A549 (cell line): ENCODE measurements around the gene PI4KA.

Source experiments
- KDM1A ChIP-seq: fragments of 200-600 bp; sonication (generic); IDR thresholded peaks from 2 replicates; pipeline ENCODE4 v1.6.1; 2016; ENCODE audit warnings: low read depth, mild to moderate bottlenecking
- MAFK ChIP-seq: fragments of 450-650 bp; IDR thresholded peaks from 2 replicates; pipeline ENCODE4 v1.6.1; 2014; ENCODE audit not compliant: partially characterized antibody
- MAX ChIP-seq: IDR thresholded peaks from 2 replicates; pipeline ENCODE4 v1.6.1; 2012
- ZC3H11A ChIP-seq: fragments of 450-650 bp; IDR thresholded peaks from 2 replicates; pipeline ENCODE4 v1.6.1; 2014; ENCODE audit warnings: antibody characterized with exemption, mild to moderate bottlenecking
- TF ChIP-seq, protein P1 (sequence below): fragments of 200-600 bp; sonication (generic); IDR thresholded peaks from 2 replicates; pipeline ENCODE4 v1.6.1; 2016; ENCODE audit warnings: antibody characterized with exemption, mild to moderate bottlenecking, moderate library complexity

DNA sequence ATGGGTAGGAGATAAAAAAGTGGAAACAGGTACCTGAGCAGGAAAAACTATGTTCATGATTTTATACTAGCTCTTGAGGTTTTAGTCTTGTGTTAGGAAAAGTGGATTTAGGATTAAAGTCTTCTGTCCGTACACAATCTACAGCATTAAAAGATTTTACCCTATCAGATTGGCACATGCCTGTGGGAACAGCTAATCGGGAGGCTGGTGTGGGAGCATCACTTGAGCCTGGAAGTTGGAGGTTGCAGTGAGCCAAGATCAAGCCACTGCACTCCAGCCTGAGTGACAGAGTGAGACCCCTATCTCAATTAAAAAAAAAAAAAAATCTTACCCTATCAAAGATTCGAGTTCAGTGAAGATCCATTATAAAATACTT lies 46.4 kb upstream of the PI4KA start:
- TF ChIP-seq ZC3H11A (no peak), MAFK (no peak), MAX (no peak), KDM1A (no peak)
- TF ChIP-seq, protein P1, sequence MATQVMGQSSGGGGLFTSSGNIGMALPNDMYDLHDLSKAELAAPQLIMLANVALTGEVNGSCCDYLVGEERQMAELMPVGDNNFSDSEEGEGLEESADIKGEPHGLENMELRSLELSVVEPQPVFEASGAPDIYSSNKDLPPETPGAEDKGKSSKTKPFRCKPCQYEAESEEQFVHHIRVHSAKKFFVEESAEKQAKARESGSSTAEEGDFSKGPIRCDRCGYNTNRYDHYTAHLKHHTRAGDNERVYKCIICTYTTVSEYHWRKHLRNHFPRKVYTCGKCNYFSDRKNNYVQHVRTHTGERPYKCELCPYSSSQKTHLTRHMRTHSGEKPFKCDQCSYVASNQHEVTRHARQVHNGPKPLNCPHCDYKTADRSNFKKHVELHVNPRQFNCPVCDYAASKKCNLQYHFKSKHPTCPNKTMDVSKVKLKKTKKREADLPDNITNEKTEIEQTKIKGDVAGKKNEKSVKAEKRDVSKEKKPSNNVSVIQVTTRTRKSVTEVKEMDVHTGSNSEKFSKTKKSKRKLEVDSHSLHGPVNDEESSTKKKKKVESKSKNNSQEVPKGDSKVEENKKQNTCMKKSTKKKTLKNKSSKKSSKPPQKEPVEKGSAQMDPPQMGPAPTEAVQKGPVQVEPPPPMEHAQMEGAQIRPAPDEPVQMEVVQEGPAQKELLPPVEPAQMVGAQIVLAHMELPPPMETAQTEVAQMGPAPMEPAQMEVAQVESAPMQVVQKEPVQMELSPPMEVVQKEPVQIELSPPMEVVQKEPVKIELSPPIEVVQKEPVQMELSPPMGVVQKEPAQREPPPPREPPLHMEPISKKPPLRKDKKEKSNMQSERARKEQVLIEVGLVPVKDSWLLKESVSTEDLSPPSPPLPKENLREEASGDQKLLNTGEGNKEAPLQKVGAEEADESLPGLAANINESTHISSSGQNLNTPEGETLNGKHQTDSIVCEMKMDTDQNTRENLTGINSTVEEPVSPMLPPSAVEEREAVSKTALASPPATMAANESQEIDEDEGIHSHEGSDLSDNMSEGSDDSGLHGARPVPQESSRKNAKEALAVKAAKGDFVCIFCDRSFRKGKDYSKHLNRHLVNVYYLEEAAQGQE: no peak
